Activated naive CD4-positive, alpha-beta T cell treated with anti-CD3 and anti-CD28 coated beads, Interleukin-2, amount 10 ng/mL, durations not matched to agents 7 days and 5 days (primary cell): ENCODE data around the gene LAMA5.

Experiments
- CTCF ChIA-PET: fragments of 350-600 bp; sonication (Branson Sonifier 250); formaldehyde crosslinking; loops from one replicate; lab custom pipeline; 2021; ENCODE audit warnings: antibody characterized with exemption; lab: Charles Lee
- DNase-seq: peaks from one replicate; pipeline ENCODE4 v3.0.0-alpha.2; 2020
- H3K27ac Mint-ChIP-seq: one replicate; pipeline ENCODE4 v1.8.0; 2021; ENCODE audit warnings: mild to moderate bottlenecking, moderate library complexity, mixed read lengths
- H3K27me3 Mint-ChIP-seq: one replicate; pipeline ENCODE4 v1.8.0; 2021; ENCODE audit warnings: mild to moderate bottlenecking, mixed read lengths
- H3K36me3 Mint-ChIP-seq: one replicate; pipeline ENCODE4 v1.8.0; 2021; ENCODE audit warnings: mixed read lengths
- H3K4me1 Mint-ChIP-seq: one replicate; pipeline ENCODE4 v1.8.0; 2021; ENCODE audit warnings: mixed read lengths
- H3K4me3 Mint-ChIP-seq: one replicate; pipeline ENCODE4 v1.8.0; 2021; ENCODE audit warnings: mild to moderate bottlenecking, moderate library complexity, mixed read lengths
- H3K9me3 Mint-ChIP-seq: one replicate; pipeline ENCODE4 v1.8.0; 2021; ENCODE audit warnings: mixed read lengths

Gene LAMA5

DNA sequence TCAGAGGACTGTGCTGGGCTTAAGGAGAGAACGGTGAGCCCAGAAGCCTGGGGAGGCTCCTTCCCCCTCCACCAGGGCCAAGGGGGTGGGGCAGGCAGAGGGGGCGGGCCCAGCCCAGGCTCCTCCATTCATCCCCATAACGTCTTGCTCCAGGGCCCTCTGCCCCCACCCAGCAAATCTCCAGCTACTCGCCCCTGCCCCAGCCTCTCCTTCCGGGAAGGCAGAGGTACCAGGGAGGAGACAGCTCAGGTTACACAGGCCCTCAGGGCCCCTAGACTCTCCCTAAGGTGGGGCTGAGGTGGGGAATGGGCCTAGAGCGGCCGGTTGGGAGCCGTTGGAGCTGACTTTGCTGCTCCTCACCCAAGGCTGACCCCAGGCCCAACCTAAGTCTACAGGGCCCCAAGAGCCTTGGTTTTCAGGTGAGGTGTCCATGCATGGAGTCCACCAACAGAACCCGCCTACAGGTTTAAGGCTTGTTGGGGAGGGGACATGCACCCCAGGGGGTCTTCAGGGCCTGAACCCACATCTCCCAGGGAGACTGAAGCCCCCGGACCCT, 1.2 kb downstream of the LAMA5 start:
- H3K4me3 Mint-ChIP-seq, result no peak overlapping the region
- DNase-seq, result no peak
- CTCF ChIA-PET, result no interaction called here
- H3K9me3 Mint-ChIP-seq, result no peaks in the 10 kb centered on the region
- no peaks in the 10 kb centered on the region for H3K36me3 Mint-ChIP-seq
- H3K27me3 Mint-ChIP-seq, result peaks cover 71% of the 10 kb centered on the region
- H3K4me1 Mint-ChIP-seq, result no peaks in the 10 kb centered on the region
- H3K27ac Mint-ChIP-seq, result no peak overlapping the region

DNA sequence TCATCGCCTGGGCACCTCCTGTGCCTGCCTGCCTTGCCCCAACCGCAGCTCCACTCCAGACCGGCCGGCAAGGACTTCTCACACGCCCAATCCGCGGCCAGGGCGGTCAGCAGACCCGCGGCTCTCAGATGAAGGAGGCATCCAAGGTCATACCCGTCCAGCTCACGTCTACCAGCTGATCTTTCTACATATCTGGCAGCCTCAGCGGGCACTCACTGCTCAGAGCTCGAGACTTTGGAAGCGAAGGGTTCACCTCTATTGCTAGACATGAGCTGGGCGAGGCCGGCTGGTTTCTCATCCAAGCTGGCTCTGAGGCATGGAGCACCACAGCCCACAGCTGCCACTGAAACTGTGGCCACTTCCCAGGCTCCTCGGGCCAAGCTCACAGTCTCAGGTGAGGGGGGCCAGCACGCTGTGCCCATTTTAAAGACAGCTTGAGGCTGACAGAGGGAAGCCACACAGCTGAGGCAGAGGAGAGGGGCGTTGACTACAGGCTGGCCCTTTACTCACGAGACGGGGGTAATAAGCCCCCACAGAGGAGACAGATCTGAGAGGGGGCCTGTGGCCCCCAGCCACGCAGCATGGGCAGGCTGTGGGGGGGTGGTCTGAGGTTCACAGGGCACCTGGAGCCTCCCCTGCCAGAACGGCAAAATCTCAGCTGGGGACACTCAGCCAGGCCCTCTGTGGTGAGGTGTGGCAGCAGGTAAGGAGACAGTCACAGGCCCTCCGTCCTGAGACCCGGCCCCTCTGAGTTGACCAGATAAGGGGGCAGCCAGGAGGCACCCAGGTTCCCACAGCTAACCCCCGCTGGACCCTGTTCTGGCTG, 2.0 kb downstream of the LAMA5 start:
- Mint-ChIP-seq H3K4me1 (no peaks in the 10 kb centered on the region), H3K4me3 (no peak overlapping the region)
- CTCF ChIA-PET, result interaction anchor here (0.7 kb wide), 1 partner anchor 64 kb away, joined by 3 read pairs; no protein-coding TSS in a partner anchor

DNA sequence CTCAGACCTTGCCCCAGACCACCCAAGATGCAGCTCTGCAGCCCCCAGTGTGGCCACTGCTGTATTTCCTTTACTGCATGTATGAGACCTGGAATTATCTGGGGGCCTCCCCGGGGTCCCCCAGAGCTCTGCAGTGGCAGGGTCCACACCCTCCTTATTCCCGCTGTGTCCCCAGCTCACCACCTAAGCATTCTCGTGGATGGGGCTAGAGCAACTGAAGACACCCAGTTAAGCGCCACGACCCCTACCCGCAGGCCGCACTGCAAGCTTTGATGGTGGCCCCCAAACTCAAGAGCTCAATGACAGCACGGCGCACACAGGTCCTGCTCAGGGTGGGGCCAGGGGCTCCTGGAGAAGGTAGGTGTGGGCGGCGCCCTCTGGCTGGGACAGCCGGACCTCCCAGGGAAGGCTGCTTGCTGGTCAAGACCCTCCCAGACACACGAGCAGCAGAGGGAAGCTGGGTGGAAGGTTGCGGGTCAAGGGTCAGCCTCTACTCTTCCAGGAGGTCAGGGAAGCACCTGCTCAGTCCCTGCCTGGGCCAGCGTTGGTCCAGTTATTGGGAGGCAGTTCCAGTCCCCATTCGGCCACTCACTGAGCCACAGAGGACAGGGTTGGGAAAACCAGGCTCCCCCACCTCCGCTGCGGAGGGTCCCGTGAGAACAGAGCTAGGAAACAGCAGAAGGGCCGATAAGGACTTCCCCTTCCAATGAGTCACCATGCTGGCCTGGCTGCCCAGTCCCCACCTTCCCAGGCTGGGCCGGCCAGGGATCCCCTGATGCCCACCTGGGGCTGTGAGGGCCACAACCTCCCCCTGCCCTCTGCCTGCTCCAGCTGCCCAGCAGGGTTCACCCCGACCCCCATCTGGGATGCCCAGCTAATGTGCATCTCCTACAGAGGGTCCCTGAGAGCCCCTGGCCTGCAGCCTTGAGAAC, 2.9 kb downstream of the LAMA5 start:
- DNase-seq, result no peak
- Mint-ChIP-seq H3K9me3 (no peaks in the 10 kb centered on the region), H3K27me3 (peaks cover 55% of the 10 kb centered on the region), H3K4me3 (no peak overlapping the region), H3K36me3 (no peaks in the 10 kb centered on the region), H3K27ac (no peak overlapping the region), H3K4me1 (no peaks in the 10 kb centered on the region)
- CTCF ChIA-PET, result interaction anchor here (0.7 kb wide), 1 partner anchor 63 kb away, joined by 3 read pairs; no protein-coding TSS in a partner anchor

More for the DNA sequence above, 2.0 kb downstream of the LAMA5 start:
- Mint-ChIP-seq H3K27me3 (peaks cover 65% of the 10 kb centered on the region), H3K9me3 (no peaks in the 10 kb centered on the region), H3K36me3 (no peaks in the 10 kb centered on the region), H3K27ac (no peak overlapping the region)
- no peak for DNase-seq

DNA sequence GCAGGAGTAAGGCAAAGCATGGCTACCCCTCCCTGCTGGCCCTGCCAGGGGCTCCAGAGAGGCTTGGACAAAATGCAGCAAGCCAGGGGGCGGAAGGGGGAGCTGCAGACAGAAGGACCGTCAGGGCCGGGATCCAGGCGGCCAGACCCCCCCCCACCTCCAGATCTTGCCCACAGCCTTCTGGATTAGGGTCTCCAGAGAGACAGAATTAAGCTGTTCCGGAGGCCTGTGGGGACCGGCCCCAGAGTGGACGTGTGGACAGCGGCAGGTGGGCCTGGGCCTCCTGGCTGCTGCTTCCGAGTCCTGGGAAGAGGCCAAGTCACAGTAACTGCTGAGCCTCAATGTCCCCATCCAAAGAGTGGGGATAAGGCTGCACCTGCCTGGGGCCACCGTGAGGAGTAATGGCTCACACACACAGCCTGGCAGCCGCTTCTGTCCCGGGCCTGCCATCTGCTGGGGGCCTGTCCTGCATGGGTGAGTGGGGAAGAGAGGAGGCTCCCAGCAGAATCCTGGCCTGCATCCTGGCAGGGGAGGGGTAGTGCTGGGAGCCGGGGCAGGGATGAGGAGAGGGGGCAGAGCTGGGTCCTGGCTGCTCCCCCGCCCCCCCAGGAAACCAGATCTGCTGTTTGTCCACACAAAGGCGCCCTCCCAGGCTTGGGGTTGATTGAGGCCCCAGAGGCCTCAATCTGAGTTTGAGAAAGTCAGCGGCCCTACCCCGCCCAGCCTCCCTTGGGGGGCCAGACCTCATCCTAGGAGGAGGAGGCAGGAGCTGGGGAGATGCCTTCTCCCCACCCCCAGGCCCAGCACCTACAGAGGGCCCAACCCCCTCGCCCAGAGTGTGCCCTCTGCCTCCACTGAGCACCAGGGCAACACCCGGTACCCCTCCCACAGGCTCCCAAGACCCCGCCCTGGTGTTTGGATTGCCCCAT, 3.9 kb downstream of the LAMA5 start:
- H3K27ac Mint-ChIP-seq, result no peak overlapping the region
- no peak for DNase-seq

DNA sequence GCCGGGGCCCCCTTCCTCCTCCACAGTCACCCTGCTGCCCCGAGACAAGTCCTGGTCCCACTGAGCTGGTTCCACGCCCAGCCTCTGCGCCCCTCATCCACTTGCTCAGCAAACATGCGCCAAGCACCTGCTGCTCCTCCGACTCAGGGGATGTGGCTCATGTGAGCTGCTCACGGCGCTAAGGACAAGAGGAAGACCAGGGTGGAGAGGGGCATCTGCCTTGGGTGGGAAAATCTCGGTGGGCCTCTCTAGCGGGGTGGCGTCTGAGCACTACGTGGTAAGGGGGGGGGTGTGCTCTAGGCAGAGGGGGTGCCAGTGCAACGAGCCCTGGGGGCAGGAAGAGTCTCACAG, 4.5 kb downstream of the LAMA5 start:
- Mint-ChIP-seq H3K36me3 (no peaks in the 10 kb centered on the region), H3K27me3 (peaks cover 42% of the 10 kb centered on the region), H3K27ac (no peak overlapping the region), H3K9me3 (no peaks in the 10 kb centered on the region), H3K4me1 (no peaks in the 10 kb centered on the region), H3K4me3 (no peak overlapping the region)
- no peak for DNase-seq
- CTCF ChIA-PET, result no interaction called here

More for the DNA sequence above, 3.9 kb downstream of the LAMA5 start:
- Mint-ChIP-seq H3K9me3 (no peaks in the 10 kb centered on the region), H3K4me3 (no peak overlapping the region), H3K27me3 (peaks cover 47% of the 10 kb centered on the region), H3K4me1 (no peaks in the 10 kb centered on the region), H3K36me3 (no peaks in the 10 kb centered on the region)
- CTCF ChIA-PET, result no interaction called here

DNA sequence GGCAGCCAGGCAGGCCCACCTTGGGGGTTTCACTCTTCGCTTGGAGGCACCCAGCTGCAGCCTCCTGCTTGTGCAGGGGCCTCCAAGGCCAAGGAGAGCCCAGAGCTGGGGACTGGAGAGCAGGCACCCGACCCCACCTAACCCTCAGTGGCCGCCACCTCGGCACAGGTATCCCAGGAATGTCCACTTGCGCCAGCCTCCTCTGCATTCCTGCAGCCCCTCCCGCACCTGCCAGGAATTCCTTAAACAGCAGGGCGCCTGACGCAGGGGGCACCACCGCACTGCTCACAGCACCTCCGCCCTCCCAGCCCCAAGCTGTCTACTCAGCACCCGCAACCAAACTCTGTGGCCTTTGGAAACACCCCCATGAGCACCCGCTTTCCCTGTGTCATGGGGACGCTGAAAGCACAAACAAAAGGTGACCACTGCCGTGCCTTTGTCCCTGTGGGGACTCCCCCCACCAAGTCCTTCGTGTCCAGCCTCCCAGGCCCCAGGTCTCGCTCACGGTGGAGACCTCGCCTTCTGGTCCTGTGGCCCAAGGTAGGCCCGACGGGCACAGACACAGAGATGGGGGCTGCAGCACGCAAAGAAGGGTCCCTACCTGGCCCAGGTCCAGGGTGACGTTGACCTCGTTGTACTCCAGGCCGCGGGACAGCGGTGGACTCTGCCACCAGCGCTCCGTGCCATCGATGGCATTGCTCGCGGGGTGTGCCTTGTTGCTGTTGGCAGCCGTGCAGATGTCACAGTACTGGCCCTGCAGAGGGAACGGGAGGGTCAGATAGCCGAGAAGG, 5.1 kb downstream of the LAMA5 start:
- Mint-ChIP-seq H3K27me3 (peaks cover 42% of the 10 kb centered on the region), H3K36me3 (no peaks in the 10 kb centered on the region), H3K9me3 (no peaks in the 10 kb centered on the region), H3K27ac (no peak overlapping the region), H3K4me1 (no peaks in the 10 kb centered on the region), H3K4me3 (no peak overlapping the region)
- CTCF ChIA-PET, result no interaction called here
- DNase-seq, result no peak

DNA sequence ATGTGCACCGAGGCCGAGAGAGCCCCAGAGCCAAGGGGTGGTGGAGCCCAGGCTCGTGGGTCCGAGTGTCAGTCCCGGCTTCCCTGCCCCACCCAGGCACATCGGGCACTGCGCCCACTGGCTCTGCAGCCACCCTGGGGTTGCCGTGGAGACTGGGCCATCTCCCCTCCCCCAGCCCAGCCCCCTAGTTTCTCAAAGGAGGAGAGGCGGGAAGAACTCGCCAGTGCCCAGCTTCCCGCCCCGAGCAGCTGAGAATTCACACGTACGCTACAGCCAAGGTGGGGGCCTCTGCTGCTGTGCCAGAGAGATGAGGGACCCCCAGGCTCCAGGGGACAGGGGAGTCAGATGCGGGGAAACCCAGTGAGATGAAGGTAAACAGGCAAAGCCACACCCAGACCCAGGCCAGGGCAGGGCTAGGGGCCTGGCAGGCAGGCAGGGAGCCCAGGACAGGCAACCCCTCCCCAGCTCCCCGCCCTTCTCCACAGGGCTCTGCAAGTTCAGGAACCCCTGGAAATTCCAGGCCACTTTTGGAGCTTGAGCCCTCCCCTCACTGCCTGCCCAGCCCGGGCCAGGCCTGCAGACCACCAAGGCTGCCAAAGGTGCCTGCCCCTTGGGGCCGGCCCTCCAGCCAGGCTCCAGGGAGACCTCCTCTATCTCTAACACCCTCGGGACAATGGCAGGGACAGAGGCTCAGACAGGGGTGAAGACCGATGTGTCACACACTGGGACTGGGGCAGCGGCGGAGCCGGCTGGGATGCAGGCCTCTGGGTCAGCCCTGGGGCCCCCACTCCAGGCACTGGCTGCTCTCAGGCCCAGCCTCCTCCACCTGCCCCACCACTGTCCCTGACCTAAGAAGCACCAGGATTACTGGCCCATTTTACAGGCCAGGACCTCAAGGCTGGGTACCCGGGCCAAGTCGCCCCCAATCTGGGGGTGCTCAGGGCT, 6.0 kb downstream of the LAMA5 start:
- CTCF ChIA-PET, result no interaction called here
- Mint-ChIP-seq H3K27ac (no peak overlapping the region), H3K4me1 (no peaks in the 10 kb centered on the region), H3K9me3 (no peaks in the 10 kb centered on the region), H3K36me3 (no peaks in the 10 kb centered on the region), H3K27me3 (peaks cover 42% of the 10 kb centered on the region), H3K4me3 (no peak overlapping the region)
- no peak for DNase-seq

DNA sequence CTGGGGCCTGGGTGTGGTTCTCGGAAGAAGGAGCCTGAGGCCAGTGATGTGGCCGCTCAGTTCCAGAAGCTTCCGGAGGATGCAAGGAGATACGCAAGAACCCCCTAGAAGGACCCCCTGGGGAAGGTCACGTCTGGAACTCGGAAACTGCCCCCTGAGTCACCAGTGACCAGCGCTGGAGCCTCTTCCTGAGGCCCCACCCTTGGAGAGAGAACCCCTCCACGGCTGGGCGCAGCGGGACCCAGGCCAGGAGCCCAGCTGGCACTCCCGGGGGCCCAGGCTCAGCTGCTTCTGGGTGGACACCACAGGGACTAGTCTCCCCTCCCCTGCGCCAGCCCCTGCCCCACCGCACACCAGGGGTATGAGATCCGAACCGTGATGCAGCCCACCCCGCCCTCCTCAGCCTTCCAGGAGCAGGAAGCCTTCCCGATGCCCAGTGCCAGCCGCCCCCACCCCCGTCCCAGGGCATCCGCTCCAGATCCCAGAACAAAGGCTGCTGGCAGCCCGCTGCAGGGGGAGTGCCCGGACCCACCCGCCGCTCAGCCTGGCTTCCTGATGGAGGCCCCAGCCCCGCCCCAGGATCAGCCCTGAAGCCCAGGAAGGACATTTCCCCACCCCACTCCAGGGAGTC, 7.5 kb downstream of the LAMA5 start:
- no peaks in the 10 kb centered on the region for H3K36me3 Mint-ChIP-seq
- no peaks in the 10 kb centered on the region for H3K9me3 Mint-ChIP-seq
- no peak for DNase-seq
- H3K27me3 Mint-ChIP-seq, result peaks cover 33% of the 10 kb centered on the region
- CTCF ChIA-PET, result no interaction called here
- H3K4me1 Mint-ChIP-seq, result no peaks in the 10 kb centered on the region
- H3K27ac Mint-ChIP-seq, result no peak overlapping the region
- H3K4me3 Mint-ChIP-seq, result no peak overlapping the region

DNA sequence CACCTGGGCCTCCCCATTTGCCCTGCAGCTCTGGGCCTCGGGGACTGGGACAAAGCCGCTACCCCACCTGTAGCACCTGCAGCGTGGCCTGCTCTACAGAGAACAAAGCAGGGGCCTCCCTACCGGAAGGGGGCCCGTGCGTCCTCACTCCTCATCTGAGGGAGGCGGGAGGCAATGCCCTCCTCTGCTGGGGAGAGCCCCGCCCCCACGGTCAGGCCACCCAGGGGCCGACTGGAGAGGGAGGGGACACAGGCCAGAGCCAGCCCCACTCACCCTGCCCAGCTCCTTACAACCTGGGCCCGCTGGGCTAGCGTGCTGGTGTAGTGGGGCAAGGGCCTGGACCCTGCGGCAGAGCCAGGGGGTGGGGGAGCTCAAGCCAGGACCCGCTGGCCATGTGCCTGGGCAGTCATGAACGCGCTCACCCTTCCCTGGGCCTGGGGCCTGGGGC, 8.0 kb downstream of the LAMA5 start:
- Mint-ChIP-seq H3K36me3 (no peaks in the 10 kb centered on the region), H3K4me3 (no peak overlapping the region), H3K9me3 (no peaks in the 10 kb centered on the region), H3K27ac (no peak overlapping the region), H3K27me3 (peaks cover 27% of the 10 kb centered on the region), H3K4me1 (no peaks in the 10 kb centered on the region)
- no peak for DNase-seq
- CTCF ChIA-PET, result no interaction called here

DNA sequence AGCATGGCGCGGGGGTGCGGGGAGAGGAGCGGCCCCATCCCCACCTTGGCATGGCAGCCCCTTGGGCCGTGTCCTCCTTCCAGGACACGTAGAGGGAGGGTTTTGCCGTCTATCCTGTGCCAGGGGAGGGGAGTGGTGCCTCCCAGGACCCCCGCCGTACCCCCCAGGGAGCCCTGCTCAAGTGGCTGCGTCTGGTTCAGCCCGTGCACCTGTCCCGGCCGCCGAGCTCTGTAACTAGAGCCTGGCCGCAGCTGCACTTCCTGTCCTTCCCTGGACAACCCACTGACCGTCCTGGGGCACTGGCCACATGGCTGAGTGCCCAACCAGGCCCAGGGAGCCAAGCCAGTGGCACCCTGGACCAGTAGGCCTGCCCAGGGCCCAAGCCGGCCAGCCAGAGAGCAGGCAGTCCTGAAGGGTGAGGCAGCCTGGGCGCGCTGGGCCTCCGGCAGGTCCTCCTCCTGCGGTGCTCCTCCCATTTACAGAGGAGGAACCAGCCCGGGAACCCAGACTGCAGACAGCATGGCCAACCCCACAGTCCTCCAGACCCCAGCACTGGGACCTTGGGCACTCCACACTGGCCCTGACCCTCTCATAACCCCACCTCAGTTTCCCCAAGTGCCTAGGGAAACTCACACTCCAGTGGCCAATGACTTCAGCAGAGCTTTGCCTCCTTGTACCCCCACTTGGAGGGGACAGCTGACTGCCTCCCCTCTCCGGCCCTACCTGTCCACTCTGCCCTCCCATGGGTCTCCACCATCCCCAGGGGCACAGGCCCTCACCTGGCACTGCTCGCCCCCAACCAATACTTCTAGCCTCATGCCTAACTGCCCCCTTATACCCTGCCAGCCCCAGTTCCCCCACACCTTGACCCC, 8.7 kb downstream of the LAMA5 start:
- H3K9me3 Mint-ChIP-seq, result no peaks in the 10 kb centered on the region
- DNase-seq, result no peak
- no peak overlapping the region for H3K27ac Mint-ChIP-seq
- H3K27me3 Mint-ChIP-seq, result peaks cover 21% of the 10 kb centered on the region
- no peak overlapping the region for H3K4me3 Mint-ChIP-seq
- H3K36me3 Mint-ChIP-seq, result no peaks in the 10 kb centered on the region
- H3K4me1 Mint-ChIP-seq, result no peaks in the 10 kb centered on the region
- CTCF ChIA-PET, result no interaction called here

DNA sequence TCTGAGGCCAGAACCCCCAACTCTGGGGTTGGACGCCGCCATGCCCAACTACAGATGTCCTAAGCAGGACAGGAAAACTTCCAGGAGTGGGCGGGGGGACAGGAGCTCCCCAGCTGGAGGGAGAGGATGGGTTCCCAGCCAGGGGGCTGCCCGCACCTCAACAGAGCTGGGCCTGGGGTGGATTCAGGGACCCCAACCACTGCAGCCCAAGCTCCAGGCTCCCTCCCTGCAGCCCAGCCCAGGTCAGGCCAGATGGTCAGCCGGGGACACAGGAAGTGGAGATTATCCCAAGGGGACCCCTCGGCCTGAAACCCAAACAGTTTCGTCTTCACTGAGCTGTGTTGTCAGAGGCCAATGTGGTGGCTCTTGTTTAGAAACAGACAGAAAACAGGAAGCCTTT, 9.4 kb downstream of the LAMA5 start:
- Mint-ChIP-seq H3K27me3 (peaks cover 20% of the 10 kb centered on the region), H3K27ac (no peak overlapping the region), H3K9me3 (no peaks in the 10 kb centered on the region), H3K4me1 (no peaks in the 10 kb centered on the region), H3K36me3 (no peaks in the 10 kb centered on the region), H3K4me3 (no peak overlapping the region)
- DNase-seq, result no peak
- CTCF ChIA-PET, result no interaction called here
